MM.1S (cell line): Measurements from ENCODE around the gene NME7.

Experiments
- DNase-seq: peaks from one replicate; pipeline ENCODE4 v3.0.0-alpha.2; 2015
- H2AFZ ChIP-seq: fragments of 300-600 bp; sonication (generic); 2 replicates; pipeline ENCODE4 v1.6.0; 2016; ENCODE audit warnings: antibody characterized with exemption, low read length
- H3F3A ChIP-seq: fragments of 300-600 bp; sonication (generic); 2 replicates; pipeline ENCODE4 v1.6.1; 2016; ENCODE audit warnings: mild to moderate bottlenecking, antibody characterized with exemption, low read length, moderate library complexity, mixed read lengths; ENCODE audit not compliant: insufficient read depth
- H3K27ac ChIP-seq: fragments of 300-600 bp; sonication (generic); 2 replicates; pipeline ENCODE4 v1.5.1; 2016; ENCODE audit warnings: mild to moderate bottlenecking, low read length
- H3K27me3 ChIP-seq: fragments of 300-600 bp; sonication (generic); replicated peaks from 2 replicates; pipeline ENCODE4 v1.6.0; 2016; ENCODE audit warnings: low read length; ENCODE audit not compliant: insufficient read depth
- H3K36me3 ChIP-seq: fragments of 300-600 bp; sonication (generic); replicated peaks from 2 replicates; pipeline ENCODE4 v1.6.1; 2016; ENCODE audit warnings: mild to moderate bottlenecking, low read length, mixed read lengths; ENCODE audit not compliant: insufficient read depth
- H3K4me1 ChIP-seq: fragments of 300-600 bp; sonication (generic); 2 replicates; pipeline ENCODE4 v1.6.1; 2016; ENCODE audit warnings: low read length, mixed read lengths
- H3K4me2 ChIP-seq: fragments of 300-600 bp; sonication (generic); 2 replicates; pipeline ENCODE4 v1.6.0; 2016; ENCODE audit warnings: low read depth, low read length
- H3K4me3 ChIP-seq: fragments of 300-600 bp; sonication (generic); 2 replicates; pipeline ENCODE4 v1.5.1; 2016; ENCODE audit warnings: low read length, mixed read lengths
- H3K79me2 ChIP-seq: fragments of 300-600 bp; sonication (generic); 2 replicates; pipeline ENCODE4 v1.6.1; 2016; ENCODE audit warnings: mixed run types, low read length, mixed read lengths
- H3K9ac ChIP-seq: fragments of 300-600 bp; sonication (generic); 2 replicates; pipeline ENCODE4 v1.6.1; 2016; ENCODE audit warnings: low read length, mixed read lengths
- H3K9me2 ChIP-seq: fragments of 300-600 bp; sonication (generic); replicated peaks from 2 replicates; pipeline ENCODE4 v1.6.1; 2016; ENCODE audit warnings: mild to moderate bottlenecking, low read length, mixed read lengths; ENCODE audit not compliant: insufficient read depth
- H3K9me3 ChIP-seq: fragments of 300-600 bp; sonication (generic); replicated peaks from 2 replicates; pipeline ENCODE4 v1.6.1; 2016; ENCODE audit warnings: mild to moderate bottlenecking, low read length, mixed read lengths; ENCODE audit not compliant: insufficient read depth
- H4K20me1 ChIP-seq: fragments of 300-600 bp; sonication (generic); 2 replicates; pipeline ENCODE4 v1.6.1; 2016; ENCODE audit warnings: mild to moderate bottlenecking, low read length, moderate library complexity, mixed read lengths; ENCODE audit not compliant: insufficient read depth
- CTCF ChIP-seq: fragments of 300-600 bp; sonication (generic); IDR thresholded peaks from 2 replicates; pipeline ENCODE4 v1.5.1; 2016; ENCODE audit warnings: antibody characterized with exemption, low read length, mixed read lengths
- EZH2 ChIP-seq: fragments of 300-600 bp; sonication (generic); optimal IDR thresholded peaks from 2 replicates; pipeline ENCODE3; 2017; ENCODE audit warnings: low read depth, mild to moderate bottlenecking, antibody characterized with exemption, low read length, mixed read lengths
- EZH2phosphoT487 ChIP-seq: fragments of 300-600 bp; sonication (generic); IDR thresholded peaks from 2 replicates; pipeline ENCODE4 v1.6.1; 2018; ENCODE audit warnings: antibody characterized with exemption, low read length

NME7 gene

GRCh38 chr1:169312084-169312954 is 55.3 kb downstream of the NME7 start:
- Histone ChIP-seq H3K36me3 (no peaks in the 10 kb centered on the region), H3K9me2 (0 out of 2 replicates have a peak, but pooled peaks cover 2% of the 10 kb centered on the region), H3K9me3 (no peaks in the 10 kb centered on the region), H3K27me3 (no peaks in the 10 kb centered on the region), H3K4me2 (no peak overlapping the region), H3K9ac (no peak overlapping the region), H3K27ac (no peak overlapping the region), H3K4me1 (peaks cover 6% of the 10 kb centered on the region), H3K79me2 (no peaks in the 10 kb centered on the region), H4K20me1 (no peaks in the 10 kb centered on the region), H2AFZ (no peak overlapping the region), H3F3A (no peaks in the 10 kb centered on the region; the same call in 1 of the 2 replicates), H3K4me3 (no peak overlapping the region)
- DNase-seq = peak; percentile 71
- TF ChIP-seq CTCF (no peak), EZH2 (no peak), EZH2phosphoT487 (no peak)

GRCh38 chr1:169309178-169310166 is 58.1 kb downstream of the NME7 start:
- H3K4me2 ChIP-seq = peak overlapping the region; percentile 48
- DNase-seq = peak; percentile 57
- peak overlapping the region; percentile 1; the same call in 1 of the 2 replicates for H3K9ac ChIP-seq

More at GRCh38 chr1:169309178-169310166, 58.1 kb downstream of the NME7 start:
- H3K36me3 ChIP-seq = no peaks in the 10 kb centered on the region
- no peaks in the 10 kb centered on the region; the same call in 1 of the 2 replicates for H3F3A ChIP-seq
- H3K4me1 ChIP-seq = peaks cover 6% of the 10 kb centered on the region
- H2AFZ ChIP-seq = peak overlapping the region; percentile 22
- TF ChIP-seq CTCF (no peak), EZH2 (no peak), EZH2phosphoT487 (no peak)
- peak overlapping the region; percentile 37 for H3K4me3 ChIP-seq
- H3K27me3 ChIP-seq = no peaks in the 10 kb centered on the region
- no peaks in the 10 kb centered on the region for H3K9me3 ChIP-seq
- no peaks in the 10 kb centered on the region for H4K20me1 ChIP-seq
- peak overlapping the region; percentile 0; the same call in 1 of the 2 replicates for H3K27ac ChIP-seq
- H3K79me2 ChIP-seq = no peaks in the 10 kb centered on the region
- 0 out of 2 replicates have a peak, but pooled peaks cover 2% of the 10 kb centered on the region for H3K9me2 ChIP-seq
